ENCODE results near the gene OCA2.
A peak's percentile ranks its signal among the peaks of the same experiment; 100 is the strongest.

OCA2 gene

DNA sequence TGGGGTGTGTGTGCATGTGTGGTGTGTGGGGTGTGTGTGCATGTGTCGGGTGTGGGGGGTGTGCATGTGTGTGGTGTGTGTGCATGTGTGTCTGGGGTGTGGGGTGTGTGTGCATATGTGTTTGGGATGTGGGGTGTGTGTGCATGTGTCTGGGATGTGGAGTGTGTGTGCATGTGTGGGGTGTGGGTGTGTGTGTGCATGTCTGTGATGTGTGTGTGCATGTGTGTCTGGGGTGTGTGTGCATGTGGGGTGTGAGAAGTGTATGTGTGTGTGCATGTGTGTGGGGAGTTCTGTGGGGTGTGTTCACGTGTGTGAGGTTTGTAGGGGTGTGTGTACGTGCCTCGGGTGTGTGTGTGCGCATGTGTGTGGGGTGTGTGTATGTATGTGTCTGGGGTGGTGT, 6.7 kb upstream of the OCA2 start:
- no peak for FAIRE-seq
- DNase-seq (ENCODE audit: low spot score): no peak

DNA sequence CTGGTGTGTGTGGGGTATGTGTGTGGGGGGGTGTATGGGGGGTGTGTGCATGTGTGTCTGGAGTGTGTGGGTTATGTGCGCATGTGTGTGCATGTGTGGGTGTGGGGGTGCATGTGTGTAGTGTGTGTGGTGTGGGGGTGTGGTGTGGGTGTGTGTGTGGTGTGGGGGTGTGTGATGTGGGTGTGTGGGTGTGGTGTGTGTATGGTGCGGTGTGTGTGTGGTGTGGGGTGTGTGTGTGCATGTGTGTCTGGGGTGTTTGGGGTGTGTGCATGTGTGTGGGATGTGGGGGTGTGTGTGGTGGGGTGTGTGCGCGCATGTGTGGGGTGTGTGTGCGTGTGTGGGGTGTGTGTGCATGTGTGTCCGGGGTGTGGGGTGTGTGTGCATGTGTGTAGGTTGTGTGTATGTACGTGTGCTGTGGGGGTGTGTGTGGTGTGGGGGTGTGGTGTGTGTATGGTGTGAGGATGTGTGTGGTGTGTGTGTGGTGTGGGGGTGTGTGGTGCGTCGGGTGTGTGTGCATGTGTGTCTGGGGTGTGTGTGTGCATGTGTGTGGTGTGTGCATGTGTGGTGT, 6.2 kb upstream of the OCA2 start:
- FAIRE-seq: no peak

DNA sequence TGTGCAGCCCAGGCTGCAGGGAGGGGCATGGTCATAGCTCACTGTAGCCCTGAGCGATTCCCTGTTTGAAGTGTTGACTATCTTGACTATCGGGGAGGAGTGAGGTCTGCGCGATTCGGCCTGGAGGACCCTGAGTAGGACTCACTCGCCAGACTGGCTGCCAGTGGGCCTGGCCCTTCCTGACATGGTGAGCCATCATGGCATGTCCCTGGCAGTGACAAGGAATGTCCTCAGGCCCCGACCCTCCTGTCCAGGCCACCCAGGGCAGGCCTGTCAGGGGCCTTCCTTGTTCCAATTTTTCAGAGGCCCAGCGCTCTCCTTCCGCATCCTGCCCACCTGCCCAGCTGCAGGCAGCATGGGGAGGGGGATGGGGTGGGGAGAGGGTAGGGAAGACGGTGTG, 5.2 kb upstream of the OCA2 start:
- DNase-seq (ENCODE audit: low spot score): no peak
- no peak for FAIRE-seq

More for the DNA sequence above, 6.2 kb upstream of the OCA2 start:
- no peak for DNase-seq (ENCODE audit: low spot score)

DNA sequence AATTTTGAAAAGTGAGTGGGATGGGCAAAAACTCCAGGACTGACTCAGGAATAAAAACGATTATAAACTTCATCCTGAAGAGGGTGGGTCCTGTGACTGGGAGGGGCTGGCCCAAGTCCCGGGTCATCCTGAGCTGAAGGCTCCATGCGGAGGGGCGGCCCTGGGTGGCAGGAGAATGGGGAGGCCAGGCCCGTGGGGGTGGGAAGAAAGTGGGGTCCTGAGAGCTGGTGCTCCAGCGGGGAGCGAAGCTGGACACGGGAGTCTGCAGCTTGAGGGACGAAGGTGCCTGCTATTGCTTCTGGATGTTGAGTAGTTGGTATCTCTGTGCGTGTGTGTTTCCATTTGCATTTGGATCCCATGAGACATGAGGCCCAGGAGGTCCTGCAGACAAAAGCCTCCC, 4.7 kb upstream of the OCA2 start:
- no peak for DNase-seq (ENCODE audit: low spot score)
- no peak for FAIRE-seq

DNA sequence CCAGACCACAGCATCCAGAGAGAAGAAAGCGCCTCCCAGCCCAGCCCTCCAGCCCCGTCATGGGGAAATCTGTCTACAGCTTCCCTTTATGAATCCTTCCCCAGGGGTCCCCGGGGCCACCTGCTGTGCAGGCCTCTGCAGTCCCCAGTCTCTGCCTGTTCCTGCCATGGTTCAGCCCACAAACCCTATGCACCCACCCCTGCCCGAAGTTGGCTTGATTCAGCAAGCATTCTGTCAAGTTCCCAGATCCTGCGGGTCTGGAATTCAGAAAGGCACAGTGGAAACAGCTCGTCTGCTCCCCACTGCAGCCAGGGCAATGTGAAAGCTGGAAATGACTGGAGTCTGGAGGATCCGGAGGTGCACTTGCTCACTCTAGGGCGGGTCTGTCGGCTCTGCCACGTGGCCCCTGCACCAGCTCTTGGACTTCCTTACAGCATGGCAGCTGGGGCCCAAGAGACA, 2.9 kb upstream of the OCA2 start:
- no peak for DNase-seq (ENCODE audit: low spot score)
- no peak for FAIRE-seq

DNA sequence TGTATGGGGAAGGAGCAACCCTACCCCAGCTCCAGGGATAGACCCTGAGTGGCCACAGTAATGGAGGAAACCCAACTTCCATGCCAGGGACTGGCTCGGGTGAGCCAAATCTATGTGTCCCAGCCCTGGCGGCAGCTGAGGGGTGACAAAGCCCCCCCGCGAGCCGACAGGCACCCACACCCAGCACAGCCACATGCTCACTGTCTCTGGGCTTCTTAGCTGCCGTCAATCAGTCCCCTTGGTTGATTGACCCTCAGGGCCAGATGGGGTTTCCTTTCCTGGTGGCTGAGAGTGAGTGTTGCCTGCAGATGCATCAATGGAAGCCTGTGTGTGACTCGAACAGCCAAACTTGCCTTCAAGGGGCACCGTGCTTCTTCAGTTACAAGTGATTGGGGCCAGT, 2.1 kb upstream of the OCA2 start:
- DNase-seq (ENCODE audit: low spot score) (no peak), FAIRE-seq (no peak)

DNA sequence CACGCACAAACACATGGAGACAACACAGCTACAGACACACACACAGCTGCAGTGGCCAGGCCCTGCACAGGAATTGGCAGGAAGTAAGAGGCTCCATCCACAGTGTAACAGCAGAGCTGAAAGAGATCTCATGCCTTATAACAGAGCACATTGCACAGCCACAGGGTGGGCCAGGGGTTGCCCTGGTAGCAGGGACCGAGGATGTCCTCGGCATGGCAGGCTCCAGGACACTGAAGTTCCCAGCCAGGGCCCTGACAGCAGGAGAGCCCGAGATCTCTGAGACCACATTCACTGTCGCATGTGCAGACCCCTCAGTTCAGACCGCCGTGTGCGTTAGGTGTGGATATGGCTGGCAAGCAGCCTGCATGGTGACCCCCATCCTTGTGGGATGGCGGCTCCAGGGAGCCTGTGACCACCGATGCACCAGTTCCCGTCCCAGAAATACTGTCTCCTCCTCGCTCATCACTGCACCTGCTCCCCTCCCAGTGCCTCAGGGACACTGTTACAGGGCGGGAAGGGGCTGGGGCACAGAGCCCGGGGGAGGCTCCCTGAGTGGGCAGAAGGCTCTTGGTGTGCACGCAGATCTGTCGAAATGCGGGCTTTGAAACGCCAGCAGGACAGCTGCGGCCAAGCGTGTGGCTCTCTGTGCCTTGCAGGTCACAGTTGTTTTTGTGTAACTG, 1.5 kb upstream of the OCA2 start:
- FAIRE-seq (no peak), DNase-seq (ENCODE audit: low spot score) (no peak)

DNA sequence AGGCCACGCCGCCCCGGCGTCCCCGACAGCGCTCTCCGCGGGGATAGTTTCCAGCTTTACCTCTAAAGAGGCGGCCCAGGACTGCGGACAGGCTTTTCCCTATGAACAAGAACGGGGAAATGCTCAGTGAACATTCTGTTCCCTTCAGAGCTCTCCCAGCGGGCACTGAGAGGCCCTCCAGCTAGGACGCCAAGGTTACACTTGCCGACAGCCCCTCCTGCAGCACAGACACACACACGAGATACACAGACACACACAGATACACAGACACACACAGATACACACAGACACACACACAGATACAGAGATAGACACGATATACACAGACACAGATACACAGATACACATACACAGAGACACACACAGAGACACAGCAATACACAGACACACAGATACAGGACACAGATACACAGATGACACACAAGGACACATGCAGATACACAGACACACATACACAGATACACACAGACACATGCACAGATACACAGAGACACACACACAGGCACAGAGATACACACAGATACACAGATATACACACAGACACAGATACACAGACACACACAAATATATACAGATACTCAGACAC, 533 bp upstream of the OCA2 start:
- no peak for DNase-seq (ENCODE audit: low spot score)
- FAIRE-seq: no peak

DNA sequence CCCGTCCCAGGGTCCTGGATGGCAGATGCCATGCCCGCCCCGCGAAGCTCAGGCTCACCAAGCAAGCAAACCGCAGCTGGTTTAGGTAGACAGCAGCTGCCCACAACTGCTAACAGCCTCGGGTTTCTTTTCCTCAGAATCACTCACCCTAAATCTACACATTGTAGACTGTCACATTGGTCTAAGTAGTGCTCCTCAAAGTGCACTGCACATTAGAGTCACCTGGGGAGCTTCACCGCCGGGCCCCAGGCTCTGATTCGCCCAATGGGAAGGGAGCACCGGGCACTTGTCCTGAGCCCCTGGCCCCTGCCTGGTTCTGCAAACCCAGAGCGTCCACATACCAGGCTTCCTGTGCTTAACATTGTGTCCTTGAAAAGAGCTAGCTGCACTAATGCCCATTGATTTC, 752 bp downstream of the OCA2 start:
- DNase-seq (ENCODE audit: low spot score) (no peak), FAIRE-seq (no peak)

DNA sequence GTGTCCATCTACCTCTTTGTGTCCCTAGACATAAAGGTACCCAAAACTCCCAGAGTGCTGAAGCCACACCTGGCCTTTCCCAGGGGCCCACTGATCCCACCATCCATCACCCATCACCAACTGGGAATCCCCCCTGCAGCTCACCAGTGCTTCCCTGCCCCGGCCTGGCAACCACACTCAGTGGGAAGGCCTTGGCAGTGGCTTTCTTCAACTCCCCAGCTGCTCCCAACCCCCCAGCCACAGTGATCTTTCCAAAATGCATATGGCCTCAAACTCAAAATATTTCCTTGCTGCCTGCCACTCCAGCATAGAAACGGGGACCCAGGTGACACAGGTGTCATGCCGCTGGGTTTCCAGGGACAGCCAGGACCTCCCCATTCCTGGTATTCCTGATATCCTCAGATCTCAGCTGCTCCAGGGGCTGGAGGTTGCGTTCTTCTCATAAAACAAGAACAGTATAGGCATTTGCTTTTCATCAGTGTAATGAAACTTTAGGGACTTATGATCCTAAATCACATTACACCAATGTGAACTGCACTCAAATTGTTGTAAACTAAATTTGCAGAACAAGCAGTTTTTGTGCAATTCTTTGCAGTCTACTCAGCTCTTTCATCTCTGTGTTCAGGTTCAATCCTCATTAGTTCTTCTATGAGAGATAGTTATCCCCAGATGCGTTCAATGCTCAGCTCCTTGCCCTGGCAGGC, 1.3 kb downstream of the OCA2 start:
- DNase-seq (ENCODE audit: low spot score) (no peak), FAIRE-seq (no peak)

DNA sequence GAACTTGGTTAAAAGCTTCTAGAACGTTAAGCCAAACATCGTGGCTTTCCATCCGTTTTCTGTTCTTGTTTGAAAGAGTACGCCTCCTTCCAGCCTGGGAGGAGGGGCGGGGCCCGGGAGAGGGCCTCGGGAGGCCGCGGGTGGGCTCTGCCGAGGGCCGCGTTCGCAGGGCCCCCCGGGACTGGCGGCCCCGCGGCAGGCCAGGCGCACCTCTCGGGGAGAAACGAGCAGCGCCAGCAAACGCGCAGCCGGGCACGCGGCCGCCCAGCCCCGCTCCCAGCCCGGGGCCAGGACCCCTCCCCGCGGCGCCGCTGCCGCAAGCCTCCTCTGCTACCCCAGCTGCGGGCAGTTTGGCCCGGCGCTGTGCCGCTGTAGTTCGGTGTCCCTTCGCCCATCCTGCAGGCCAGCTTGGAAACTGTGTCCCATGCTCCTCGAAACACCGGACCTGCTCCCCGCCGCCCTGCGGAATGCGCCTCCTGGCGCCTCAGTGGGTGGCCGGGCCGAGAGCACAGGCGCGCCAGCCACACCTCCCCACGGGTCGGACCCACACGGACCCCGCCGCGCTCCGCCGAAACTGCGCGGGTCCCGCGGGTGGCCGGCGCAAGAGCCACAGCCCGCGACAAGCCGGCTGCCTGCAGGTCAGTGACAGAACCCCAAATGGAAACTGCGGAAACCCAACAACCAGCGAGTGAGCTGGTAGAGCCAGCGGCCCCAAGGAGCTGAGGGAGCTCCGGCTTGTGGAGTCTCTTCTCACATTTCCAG, 2.3 kb downstream of the OCA2 start:
- FAIRE-seq: no peak

DNA sequence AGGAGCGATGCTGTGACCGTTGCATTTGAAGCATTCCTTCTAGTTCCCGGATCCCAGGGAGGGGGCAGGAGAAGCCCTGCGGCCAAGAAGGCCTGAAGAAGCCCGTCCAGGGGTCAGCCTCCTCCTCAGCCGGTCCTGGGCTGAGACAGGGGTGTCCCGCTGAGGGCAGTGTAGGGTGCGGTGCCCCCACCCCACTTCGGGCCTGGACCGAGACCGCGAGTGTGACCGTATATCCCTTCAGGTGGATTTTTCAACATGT, 2.8 kb downstream of the OCA2 start:
- no peak for FAIRE-seq

More for the DNA sequence above, 2.3 kb downstream of the OCA2 start:
- no peak for DNase-seq (ENCODE audit: low spot score)

DNA sequence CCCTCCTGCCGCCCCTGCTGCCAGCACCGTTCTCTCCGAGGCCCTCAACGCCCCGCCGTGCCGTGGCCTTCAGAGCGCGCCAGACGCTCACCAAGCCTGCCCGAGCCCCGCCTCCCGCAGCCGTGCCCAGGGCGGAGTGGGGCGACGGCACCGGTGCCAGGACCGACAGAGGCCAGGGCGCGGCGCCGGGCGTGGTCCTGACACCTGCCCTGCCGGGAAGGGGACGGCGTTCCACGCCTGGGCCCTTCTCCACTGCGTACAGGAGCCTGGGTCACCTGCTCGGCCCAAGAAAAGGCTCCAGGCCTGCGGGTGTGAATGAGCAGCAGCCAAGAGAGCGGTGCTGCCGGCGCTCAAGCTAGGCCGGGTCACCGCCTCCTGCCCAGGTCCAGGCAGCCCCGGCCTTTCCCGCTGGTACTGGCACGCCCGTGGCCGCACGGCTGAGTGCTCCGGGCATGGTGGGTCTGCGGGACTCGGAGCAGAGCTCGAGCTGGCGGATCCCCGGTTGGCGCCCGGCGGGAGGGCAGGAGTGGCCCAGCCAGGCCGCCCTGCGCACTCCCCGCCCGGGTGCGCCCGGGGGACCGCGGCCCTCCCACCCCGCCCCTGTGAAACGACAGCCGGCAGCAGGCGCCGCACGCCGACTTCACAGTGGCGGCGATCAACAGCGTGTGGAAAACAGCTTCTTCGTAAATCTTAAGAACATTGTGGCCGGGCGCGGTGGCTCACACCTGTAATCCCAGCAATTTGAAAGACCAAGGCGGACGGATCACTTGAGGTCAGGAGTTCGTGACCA, 4.2 kb downstream of the OCA2 start:
- DNase-seq (ENCODE audit: low spot score): no peak
- FAIRE-seq: no peak

More for the DNA sequence above, 2.8 kb downstream of the OCA2 start:
- no peak for DNase-seq (ENCODE audit: low spot score)

DNA sequence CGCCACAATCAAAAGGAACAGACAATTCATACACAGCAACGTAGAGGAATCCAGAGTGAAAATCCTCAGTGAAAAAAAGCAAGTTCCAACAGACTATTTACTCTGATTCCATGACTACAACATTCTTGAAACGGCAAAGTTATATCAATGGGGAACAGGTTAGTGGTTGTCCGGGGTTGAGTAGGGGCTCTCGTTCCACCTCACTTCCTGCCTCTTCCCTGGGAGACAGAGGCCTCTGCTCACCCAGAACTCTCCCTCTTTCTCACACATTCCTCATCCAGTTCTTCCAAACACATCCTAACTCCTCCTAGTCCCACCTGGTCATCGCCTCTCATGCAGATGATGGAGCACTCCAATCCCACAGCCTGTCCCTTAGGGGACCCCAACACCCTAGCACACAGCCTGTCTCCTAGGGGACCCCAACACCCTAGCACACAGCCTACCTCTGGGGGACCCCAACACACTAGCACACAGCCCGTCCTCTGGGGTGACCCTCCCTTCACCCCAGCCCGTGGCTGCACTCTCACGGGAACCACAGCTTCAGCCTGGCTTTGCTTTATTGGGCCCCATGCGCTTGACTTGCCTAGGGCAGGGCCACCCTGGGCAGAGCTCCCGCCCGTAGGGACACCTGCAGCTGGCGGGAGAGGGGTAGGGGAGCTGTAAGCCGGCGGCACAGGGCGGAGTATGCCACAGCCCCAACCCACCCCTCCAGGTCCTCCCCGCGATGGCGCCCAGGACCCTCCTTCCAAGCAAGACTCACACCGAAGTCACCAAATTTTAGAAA, 5.2 kb downstream of the OCA2 start:
- no peak for FAIRE-seq

DNA sequence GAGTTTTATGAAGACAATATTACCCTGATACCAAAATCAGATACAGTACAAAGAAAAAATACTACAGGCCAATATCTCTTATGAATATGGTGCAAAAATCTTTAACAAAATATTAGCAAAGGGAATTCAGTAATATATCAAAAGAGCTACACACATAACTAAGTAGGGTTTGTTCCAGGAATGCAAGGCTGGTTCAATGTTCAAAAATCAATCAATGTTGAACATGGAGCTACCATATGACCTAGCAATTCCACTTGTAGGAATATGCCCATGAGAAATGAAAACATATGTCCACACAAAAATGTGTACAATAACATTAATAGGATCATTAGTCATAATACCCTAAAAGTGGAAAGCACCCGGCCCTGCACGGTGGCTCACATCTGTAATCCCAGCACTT, 7.8 kb downstream of the OCA2 start:
- FAIRE-seq (no peak), DNase-seq (ENCODE audit: low spot score) (no peak)

More for the DNA sequence above, 5.2 kb downstream of the OCA2 start:
- DNase-seq (ENCODE audit: low spot score): no peak

DNA sequence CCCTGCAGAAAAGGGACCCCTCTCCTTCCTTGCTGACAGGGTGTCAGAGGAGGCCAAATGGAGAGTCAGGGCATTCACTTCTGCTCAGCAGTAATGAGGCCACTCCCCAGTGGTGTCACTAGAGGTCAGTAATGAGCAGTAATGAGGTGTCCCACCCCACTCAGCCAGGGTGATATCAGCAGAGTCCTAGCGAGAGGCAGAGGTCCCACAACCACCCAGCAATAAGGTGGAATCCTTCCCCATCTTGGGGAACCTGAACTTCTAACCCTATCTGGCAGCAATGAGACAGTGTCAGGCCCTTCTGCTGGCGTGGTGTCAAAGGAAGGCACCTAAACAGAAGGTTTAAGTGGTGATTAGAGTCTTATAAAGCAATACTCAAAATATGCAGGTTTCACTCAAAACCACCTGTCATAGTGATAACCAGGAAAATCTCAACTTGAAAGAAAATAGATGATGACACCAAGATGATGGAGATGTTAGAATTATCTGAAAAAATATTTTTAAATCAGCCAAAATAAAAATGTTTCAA, 12.9 kb downstream of the OCA2 start:
- no peak for FAIRE-seq

DNA sequence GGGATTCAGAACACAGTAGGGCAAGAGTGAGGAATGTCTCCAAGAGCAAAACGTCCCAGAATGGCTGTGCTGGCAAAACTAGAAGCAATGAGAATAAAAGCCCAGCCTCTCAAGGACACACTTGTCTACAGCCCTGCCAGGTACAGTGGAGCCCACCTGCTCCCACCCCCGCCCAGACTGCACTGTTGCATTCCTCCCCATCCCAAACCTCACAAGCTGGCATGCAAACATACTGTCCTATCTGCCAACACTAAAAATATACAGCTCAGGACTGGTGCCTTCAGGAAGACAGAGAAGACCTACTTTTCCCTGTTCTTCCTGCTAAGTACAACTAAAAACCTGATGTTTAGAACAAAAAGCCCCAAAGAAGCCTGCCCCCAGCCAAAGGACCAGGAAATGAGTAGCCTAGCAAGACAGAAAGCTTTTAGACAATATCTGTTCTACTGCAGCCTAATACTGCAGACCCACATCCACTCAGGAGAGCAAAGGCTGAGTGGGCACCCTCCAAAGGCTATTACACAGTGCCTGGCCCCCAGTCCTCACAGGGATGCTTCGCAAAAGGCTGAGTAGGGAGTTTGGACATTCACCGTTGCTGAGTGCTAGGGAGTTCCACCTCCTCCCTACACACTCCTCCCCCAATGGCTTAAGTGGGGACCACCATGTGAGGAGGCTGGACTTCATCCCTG, 13.5 kb downstream of the OCA2 start:
- no peak for FAIRE-seq

More for the DNA sequence above, 12.9 kb downstream of the OCA2 start:
- DNase-seq (ENCODE audit: low spot score): peak; percentile 19

DNA sequence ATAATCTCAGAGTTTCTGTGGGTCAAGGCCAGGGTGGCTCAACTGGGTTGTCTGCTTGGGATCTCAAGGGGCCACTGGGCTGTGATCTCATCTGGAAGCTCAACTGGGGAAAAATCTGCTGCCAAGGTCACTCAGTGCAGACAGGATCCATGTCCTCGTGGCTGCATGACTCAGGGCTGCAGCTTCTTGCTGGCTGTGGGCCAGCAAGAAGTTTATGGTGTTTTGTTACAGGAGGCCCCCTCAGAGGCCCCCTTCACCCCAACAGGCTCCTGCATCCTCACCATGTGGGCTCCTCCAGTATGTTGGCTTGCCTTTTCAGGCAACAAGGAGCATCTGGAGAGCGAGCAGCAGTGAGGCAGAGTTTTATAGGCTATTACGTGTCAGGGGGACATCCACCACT, 14.6 kb downstream of the OCA2 start:
- FAIRE-seq (no peak), DNase-seq (ENCODE audit: low spot score) (no peak)

More for the DNA sequence above, 13.5 kb downstream of the OCA2 start:
- DNase-seq (ENCODE audit: low spot score): no peak
